NCI-H1694 (cell line): Measurements from ENCODE around the gene EDA.

Experiments used
- DNase-seq: peaks from one replicate; lab custom pipeline; 2025; lab: John Stamatoyannopoulos, UW

EDA gene

GRCh38 chrX:69615779-69616456 lies at the start of gene EDA:
EDA (plus strand) TSS chrX:69616113.
- peak; percentile 82 for DNase-seq

GRCh38 chrX:69568828-69569227 lies 47.1 kb upstream of the EDA start:
- DNase-seq = no peak

DNA sequence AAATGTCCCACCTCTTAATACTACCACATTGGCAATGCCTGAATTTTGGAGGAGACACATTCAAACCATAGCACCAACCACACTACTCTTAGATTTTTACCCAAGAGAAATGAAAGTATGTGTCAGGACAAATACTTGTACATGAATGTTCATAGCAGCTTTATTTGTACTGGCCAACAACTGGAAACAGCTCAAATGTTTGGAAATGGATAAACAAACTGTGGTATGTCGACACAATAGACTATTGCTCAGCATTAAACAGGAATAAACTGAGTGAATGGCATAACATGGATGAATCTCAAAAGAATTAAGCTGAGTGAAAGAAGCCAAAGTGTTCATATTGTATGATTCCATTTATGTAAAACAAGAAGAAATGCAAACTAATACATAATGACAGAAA lies 18.5 kb upstream of the EDA start:
- DNase-seq = no peak

GRCh38 chrX:69600182-69600581 lies 15.7 kb upstream of the EDA start:
- no peak for DNase-seq

- DNase-seq = no peak
These were observed 12.2 kb upstream of the EDA start for GRCh38 chrX:69603566-69604194.

GRCh38 chrX:69605521-69605920 lies 10.4 kb upstream of the EDA start:
- no peak for DNase-seq

GRCh38 chrX:69607616-69608015 lies 8.3 kb upstream of the EDA start:
- DNase-seq = no peak

DNA sequence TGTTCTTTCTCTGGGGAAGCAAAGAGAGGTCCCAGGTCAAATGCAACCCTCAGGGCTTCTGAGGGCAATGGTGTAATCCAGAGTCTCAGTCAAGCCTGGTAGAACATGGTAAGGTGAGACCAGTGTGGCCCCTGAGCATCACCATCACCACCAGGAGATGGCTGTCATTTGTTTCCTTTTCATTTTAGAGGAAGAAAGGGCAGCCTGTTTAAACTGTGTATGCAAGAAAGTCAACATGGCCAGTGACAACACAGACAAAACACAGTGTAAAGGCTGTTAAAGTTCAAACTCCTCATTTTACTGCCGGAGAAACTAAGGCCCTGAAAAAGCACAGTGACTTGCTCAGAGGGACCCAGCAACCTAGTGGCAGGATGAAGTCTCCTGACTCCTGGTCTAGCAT lies 2.0 kb upstream of the EDA start:
- no peak for DNase-seq

DNA sequence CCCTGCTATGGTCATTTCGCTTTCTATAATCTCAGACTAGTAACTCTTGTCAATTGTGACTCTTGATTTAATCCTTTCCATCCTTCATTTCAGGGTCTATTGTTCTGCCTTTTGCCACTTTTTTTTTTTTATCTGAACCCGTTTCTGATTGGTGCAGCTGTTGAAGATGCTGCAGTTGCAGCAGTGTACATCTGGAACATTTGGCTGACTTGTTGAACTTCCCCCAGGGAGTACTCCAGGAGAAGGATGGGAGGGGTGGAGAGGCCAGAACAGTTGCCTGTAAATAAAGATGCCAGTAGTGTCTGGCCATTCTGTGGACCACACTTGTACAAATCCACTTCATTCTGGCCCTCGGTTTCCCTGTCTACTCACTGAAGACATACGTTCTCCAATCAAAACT lies 1.0 kb upstream of the EDA start:
- DNase-seq = no peak

DNA sequence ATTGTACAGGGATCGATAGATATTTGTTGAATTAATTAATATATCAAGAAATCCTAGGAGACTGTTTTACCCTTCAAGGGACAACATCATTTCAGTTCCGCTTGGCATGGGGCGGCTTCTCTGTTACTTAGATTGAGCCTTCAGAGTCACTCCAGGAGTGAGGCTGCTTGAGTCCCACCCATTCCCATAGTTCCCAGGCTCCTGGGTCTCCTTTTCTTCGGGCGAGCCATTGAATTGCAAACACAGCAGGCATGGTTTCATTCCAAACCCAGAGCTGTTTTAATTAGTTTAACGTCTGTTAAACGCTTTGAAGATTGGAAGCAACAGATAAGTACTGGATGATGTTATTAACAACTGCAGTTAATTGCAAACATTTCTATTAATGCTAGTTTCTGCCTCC lies 571 bp upstream of the EDA start:
- no peak for DNase-seq

- no peak for DNase-seq
These were observed 717 bp downstream of the EDA start for GRCh38 chrX:69616457-69617203.

GRCh38 chrX:69618803-69619202 lies 2.9 kb downstream of the EDA start:
- peak; percentile 52 for DNase-seq

GRCh38 chrX:69626129-69626528 lies 10.2 kb downstream of the EDA start:
- no peak for DNase-seq

DNA sequence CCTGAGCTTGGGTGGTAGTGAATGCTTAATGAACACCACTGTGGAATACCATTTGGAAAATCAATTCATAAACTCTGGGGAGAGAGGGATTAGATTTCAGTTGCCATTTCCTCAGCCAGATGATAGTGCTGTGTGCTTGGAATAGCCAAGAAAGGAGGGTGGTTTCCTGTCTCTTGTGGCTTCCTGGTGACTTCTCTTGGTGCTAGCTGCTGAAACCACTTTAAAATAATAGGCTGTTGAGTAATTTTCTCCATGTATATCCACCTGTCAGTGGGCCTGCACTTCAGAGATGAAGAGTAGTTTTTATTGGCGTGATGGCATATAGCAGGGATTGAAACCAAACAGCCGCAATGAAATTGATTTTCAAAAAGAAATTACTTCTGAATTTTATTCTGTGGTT lies 11.8 kb downstream of the EDA start:
- DNase-seq = no peak

- DNase-seq = no peak
These were observed 14.2 kb downstream of the EDA start for GRCh38 chrX:69630147-69630546.

GRCh38 chrX:69664693-69665092 lies 48.8 kb downstream of the EDA start:
- no peak for DNase-seq

GRCh38 chrX:69670001-69670555 lies 54.2 kb downstream of the EDA start:
- no peak for DNase-seq

DNA sequence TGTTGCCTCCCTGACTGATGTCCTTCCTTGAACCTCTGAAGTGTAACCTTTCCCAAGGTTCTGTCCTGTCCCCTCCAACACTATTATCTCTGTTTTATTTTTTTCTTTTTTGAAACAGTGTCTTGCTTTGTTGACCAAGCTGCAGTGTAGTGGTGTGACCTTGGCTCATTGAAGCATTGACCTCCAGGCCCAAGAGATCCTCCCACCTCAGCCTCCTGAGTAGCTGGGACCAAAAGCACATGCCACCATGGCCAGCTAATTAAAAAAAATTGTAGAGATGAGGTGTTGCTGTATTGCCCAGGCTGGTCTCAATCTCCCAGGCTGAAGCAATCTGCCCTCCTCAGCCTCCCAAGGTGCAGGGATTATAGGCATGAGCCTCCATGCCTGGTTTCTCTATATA lies 59.0 kb downstream of the EDA start:
- no peak for DNase-seq

DNA sequence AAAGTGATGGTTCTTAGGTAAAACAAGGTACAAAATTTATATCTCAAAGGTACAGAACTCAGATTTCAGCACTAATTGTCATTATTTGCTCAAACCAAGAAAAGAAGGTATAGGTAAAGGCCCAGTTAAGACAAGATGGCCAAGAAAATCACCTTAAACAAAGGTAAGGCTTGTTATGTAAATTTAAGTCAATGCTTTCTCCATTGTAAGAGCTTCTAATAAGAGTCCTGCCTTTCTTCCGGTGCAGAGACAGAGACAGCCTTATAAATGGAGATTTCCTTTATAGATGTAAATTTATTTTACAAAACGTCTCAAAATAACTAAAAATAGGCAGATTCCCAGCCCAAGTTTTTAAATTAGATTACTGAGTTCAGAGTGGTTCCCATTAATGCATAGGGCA lies 89.9 kb downstream of the EDA start:
- no peak for DNase-seq

DNA sequence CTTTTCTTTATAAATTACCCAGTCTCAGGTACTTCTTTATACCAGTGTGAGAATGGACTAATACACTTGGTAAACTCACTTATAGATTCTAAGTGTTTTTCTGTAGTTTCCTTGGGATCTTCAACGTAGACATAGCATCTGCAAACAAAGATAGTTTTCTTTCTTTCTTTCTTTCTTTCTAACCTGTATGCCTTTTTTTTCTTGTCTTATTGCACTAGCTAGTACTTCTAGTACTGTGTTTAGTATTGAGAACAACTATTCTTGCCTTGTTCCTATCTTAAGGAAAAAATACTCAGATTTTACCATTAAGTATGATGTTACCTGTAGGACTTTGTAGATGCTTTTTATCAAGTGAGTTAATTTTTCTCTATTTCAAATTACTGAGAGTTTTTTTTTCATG lies 102.2 kb downstream of the EDA start:
- no peak for DNase-seq

- DNase-seq = no peak
These were observed 108.4 kb downstream of the EDA start for GRCh38 chrX:69724307-69724706.

DNA sequence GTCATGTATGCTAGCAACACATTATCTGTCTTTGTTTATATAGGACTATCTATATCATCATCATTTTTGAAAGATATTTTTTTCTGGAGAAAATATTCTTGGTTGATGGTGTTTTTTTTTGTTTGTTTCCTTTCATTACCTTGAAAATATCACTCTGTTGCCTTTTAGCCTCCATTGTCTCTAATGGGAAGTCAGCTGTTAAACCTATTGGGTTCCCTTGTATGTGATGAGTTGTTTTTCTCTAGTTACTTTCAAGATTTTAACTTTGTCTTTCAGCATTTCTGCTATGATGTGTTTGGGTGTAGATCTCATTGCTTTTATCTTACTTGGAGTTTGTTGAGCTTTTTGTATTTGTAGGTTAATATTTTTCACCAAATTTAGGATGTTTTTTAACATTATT lies 124.4 kb downstream of the EDA start:
- no peak for DNase-seq

GRCh38 chrX:69741721-69742120 lies 125.8 kb downstream of the EDA start:
- no peak for DNase-seq
